Pancreas (tissue), 10 donors: ENCODE data around the gene DNAJC15. TPM values are rescaled to one million over a fixed set of nuclear protein-coding genes. Genes with fewer than 3 reads are reported as not detected.

Source experiments
- ATAC-seq, 4 donors: fragments of 200-7000 bp; cut with Tn5 transposase; one replicate each; pipeline versions ENCODE4 v1.8.0 to v1.9.1; 2020; ENCODE audit warnings: mild to moderate bottlenecking in 4 of 4, moderate library complexity in 4 of 4
- DNase-seq, 6 donors: peaks; one replicate each; pipeline ENCODE4 v3.0.0-alpha.2; 2020
- FAIRE-seq: peaks from 2 replicates; lab custom pipeline; 2012; peaks lifted over from hg19 to GRCh38; lab: Jason Lieb, UNC
- H3K27ac ChIP-seq, 4 donors: fragments of 200-600 bp; sonication (generic); 1 replicate in 3 of 4; 2 replicates in 1 of 4; pipeline versions ENCODE4 v1.5.0 to v1.8.0; 2020
- H3K27me3 ChIP-seq, 4 donors: fragments of 200-600 bp; one replicate each; pipeline ENCODE4 v1.8.0; 2021
- H3K36me3 ChIP-seq, 3 donors: fragments of 200-600 bp; sonication (generic) in 1 of 3; one replicate each; pipeline versions ENCODE4 v1.5.0 to v1.8.0; 2020 to 2021
- H3K4me1 ChIP-seq, 3 donors: fragments of 200-600 bp; one replicate each; pipeline ENCODE4 v1.8.0; 2021
- H3K4me3 ChIP-seq, 4 donors: fragments of 200-600 bp; sonication (generic) in 2 of 4; one replicate each; pipeline versions ENCODE4 v1.5.0 to v1.8.0; 2020 to 2021
- H3K9me3 ChIP-seq, 4 donors: fragments of 200-600 bp; one replicate each; pipeline ENCODE4 v1.8.0; 2021
- CTCF ChIP-seq, 4 donors: fragments of 200-600 bp; sonication (generic) in 3 of 4; IDR thresholded peaks; one replicate each; pipeline versions ENCODE4 v1.5.0 to v1.8.0; 2021; ENCODE audit warnings: antibody characterized with exemption in 4 of 4
- WGBS, 2 donors: extraction: QIAGEN DNeasy Blood & Tissue Kit; methylation state at CpG; one replicate each; pipeline ENCODE4 v1.1.7; 2013; 5-methylcytosine and 5-hydroxymethylcytosine counted together
- intact Hi-C, 3 donors: fragments of 100-400 bp; cut with DNase I; formaldehyde crosslinking; loops; one replicate each; pipeline versions ENCODE4 v1.11.1 to v1.14.2; 2022
- polyA plus RNA-seq, 2 donors: library from polyadenylated mRNA; stranded (reverse); fragments of 200-250 nt; gene quantifications; one replicate each; pipeline ENCODE4 v1.2.3, GENCODE V29; 2013
- total RNA-seq, 6 donors: library from RNA; stranded (reverse); fragmentation: NEBNext Ultra II Directional in 4 of 6; extraction: Animal tissue kit (Norgen Biotek cat#: 25700) in 4 of 6; gene quantifications; one replicate each; pipeline versions ENCODE4 v1.2.1 to v1.2.4, GENCODE V29; 2021 to 2023
- donor health status: healthy with polysubstance abuse.
- donor health status: DM: no; HTN: no; CAD: no; lungs with moderate emphysema.
- donor health status: DM: no; HTN: no; CAD: no.
- donor health status: control.
- donor health status: control.
- donor health status: Bipolar disorder and iron deficiency.
- donor health status: DM: yes; HTN: yes; CAD: no.
- donor health status: DM: no; HTN: no; CAD: no.
- donor health status: DM: no; HTN: no; CAD: no.
- donor health status: DM: yes; HTN: yes; CAD: no.

The DNAJC15 gene
- total RNA-seq (1 to 10 TPM; 5.2 to 9.6 (median 6.8) TPM), polyA plus RNA-seq (10 to 100 TPM in 1 of 2 donors, 1 to 10 TPM in 1; 5.2 to 10.2 TPM)

GRCh38 chr13:43023289-43023963 lies at the start of gene DNAJC15:
DNAJC15 (plus strand) TSS chr13:43023586; CDS start chr13:43023627, 41 bp downstream.
- ATAC-seq (peak; percentile 93 to 98 (median 95)), FAIRE-seq (no peak), DNase-seq (peak; percentile 76 to 91 (median 79))
- Histone ChIP-seq H3K36me3 (no peaks in the 10 kb centered on the region), H3K27ac (peak within 1 kb of the TSS; percentile 43 to 79 (median 64)), H3K27me3 (no peaks in the 10 kb centered on the region), H3K9me3 (no peaks in the 10 kb centered on the region), H3K4me1 (peaks cover 0 to 16% (median 5%) of the 10 kb centered on the region in 3 donors), H3K4me3 (peak within 1 kb of the TSS; percentile 40 to 75 (median 59))
- intact Hi-C loops = no loop called here
- 1% methylated on average over 48 of the region's 48 CpGs for WGBS, 2 donors
- TF ChIP-seq CTCF (IDR thresholded peaks at IDR 0.05) = no peak

GRCh38 chr13:42976066-42976465 lies 47.3 kb upstream of the DNAJC15 start:
- Histone ChIP-seq H3K9me3 (no peaks in the 10 kb centered on the region), H3K27ac (no peak overlapping the region), H3K4me1 (no peaks in the 10 kb centered on the region), H3K36me3 (no peaks in the 10 kb centered on the region), H3K4me3 (no peak overlapping the region), H3K27me3 (no peaks in the 10 kb centered on the region)
- no peak for DNase-seq
- no peak for ATAC-seq
- TF ChIP-seq CTCF (IDR thresholded peaks at IDR 0.05) = no peak
- WGBS, 2 donors = 76 to 79% methylated on average over 3 of the region's 3 CpGs
- intact Hi-C loops = loop anchor here in 1 of 3 donors (10.0 kb wide), 1 partner anchor 829 kb away; no protein-coding TSS in a partner anchor
- no peak for FAIRE-seq

DNA sequence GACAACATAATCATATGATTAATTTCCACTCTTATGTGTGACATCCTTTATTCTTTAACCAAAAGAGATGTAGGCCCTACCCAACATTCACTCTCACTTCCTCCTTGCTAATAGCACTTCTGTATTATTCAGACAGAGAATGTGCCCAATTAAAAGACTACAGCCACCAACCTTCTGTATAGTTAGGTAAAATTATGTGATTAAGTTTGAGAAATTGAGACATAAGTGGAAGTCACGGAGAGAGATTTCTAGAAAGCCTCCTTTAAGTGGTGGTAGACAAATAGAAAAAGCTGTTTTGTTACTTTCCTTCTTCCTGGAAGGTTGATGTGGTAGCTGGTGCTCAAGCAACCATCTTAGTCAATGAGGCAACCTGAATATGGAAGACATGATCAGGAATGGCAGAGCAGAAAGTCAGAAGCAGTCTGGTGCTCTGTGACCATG lies 46.1 kb upstream of the DNAJC15 start:
- intact Hi-C loops = loop anchor here in 1 of 3 donors (10.0 kb wide), 1 partner anchor 828 kb away; no protein-coding TSS in a partner anchor
- Histone ChIP-seq H3K9me3 (no peaks in the 10 kb centered on the region), H3K27ac (no peak overlapping the region), H3K36me3 (no peaks in the 10 kb centered on the region), H3K4me1 (peaks cover 0 to 5% (median 0%) of the 10 kb centered on the region in 3 donors), H3K27me3 (no peaks in the 10 kb centered on the region), H3K4me3 (no peak overlapping the region)
- TF ChIP-seq CTCF (IDR thresholded peaks at IDR 0.05) = no peak
- ATAC-seq (peak in 1 of 4 donors; percentile 52), FAIRE-seq (no peak), DNase-seq (no peak)
- 91 to 94% methylated on average over 1 of the region's 1 CpG for WGBS, 2 donors

DNA sequence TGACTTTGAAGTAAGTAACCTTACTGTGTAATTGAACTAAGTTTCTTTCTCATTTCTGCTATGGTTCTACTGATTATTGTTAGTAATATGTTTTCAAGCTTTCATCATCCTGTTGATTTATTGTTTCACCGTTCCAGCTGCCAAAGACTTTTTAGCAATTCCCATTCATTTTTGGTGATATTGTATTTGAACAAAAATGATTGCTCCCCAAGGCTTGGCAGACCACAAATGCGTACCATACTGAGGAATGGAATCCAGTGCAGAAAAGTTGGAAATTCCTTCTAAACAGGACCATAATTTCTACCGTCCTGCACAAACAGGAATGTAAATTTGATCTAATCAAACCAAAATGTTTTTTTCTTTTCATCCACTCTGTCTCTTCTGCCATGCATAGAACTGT lies 42.1 kb upstream of the DNAJC15 start:
- intact Hi-C loops = no loop called here
- Histone ChIP-seq H3K4me3 (no peak overlapping the region), H3K9me3 (no peaks in the 10 kb centered on the region), H3K4me1 (peaks cover 0 to 5% (median 0%) of the 10 kb centered on the region in 3 donors), H3K27me3 (no peaks in the 10 kb centered on the region), H3K27ac (peak overlapping the region in 1 of 4 donors; percentile 3), H3K36me3 (no peaks in the 10 kb centered on the region)
- WGBS, 2 donors = 24 to 30% methylated on average over 3 of the region's 3 CpGs
- FAIRE-seq (no peak), DNase-seq (no peak), ATAC-seq (no peak)
- TF ChIP-seq CTCF (IDR thresholded peaks at IDR 0.05) = no peak

- FAIRE-seq (no peak), DNase-seq (peak in 1 of 6 donors; percentile 34), ATAC-seq (peak in 2 of 4 donors; percentile 33 to 82)
- Histone ChIP-seq H3K36me3 (no peaks in the 10 kb centered on the region), H3K27ac (peak overlapping the region in 1 of 4 donors; percentile 40), H3K9me3 (no peaks in the 10 kb centered on the region), H3K27me3 (no peaks in the 10 kb centered on the region), H3K4me1 (peaks cover 0 to 5% (median 0%) of the 10 kb centered on the region in 3 donors), H3K4me3 (no peak overlapping the region)
- 27 to 46% methylated on average over 1 of the region's 1 CpG for WGBS, 2 donors
- TF ChIP-seq CTCF (IDR thresholded peaks at IDR 0.05) = no peak
- intact Hi-C loops = no loop called here
These were observed 41.5 kb upstream of the DNAJC15 start for GRCh38 chr13:42981853-42982252.
